T-helper 1 cell treated with Interleukin-12 subunit alpha and Interleukin-12 subunit beta and Interleukin-4 antibody, amounts not matched to agents 30 μg/mL and 1 μg/mL, for 36 hours (primary cell): ENCODE measurements around the gene CRLF1.
"Not testable (repeated sequence)": the region's sequence is repeated elsewhere in the genome, so short reads cannot be mapped to it uniquely, and the experiment has no call there.

ENCODE experiments used
- H3K27ac Mint-ChIP-seq: one replicate; pipeline ENCODE4 v1.8.0; 2021; ENCODE audit warnings: mild to moderate bottlenecking, mixed read lengths
- H3K27me3 Mint-ChIP-seq: one replicate; pipeline ENCODE4 v1.8.0; 2021; ENCODE audit warnings: low read depth, mixed read lengths
- H3K36me3 Mint-ChIP-seq: one replicate; pipeline ENCODE4 v1.8.0; 2021; ENCODE audit warnings: low read depth, mixed read lengths
- H3K4me1 Mint-ChIP-seq: one replicate; pipeline ENCODE4 v1.8.0; 2021; ENCODE audit warnings: low read depth, mixed read lengths
- H3K4me3 Mint-ChIP-seq: one replicate; pipeline ENCODE4 v1.8.0; 2021; ENCODE audit warnings: mild to moderate bottlenecking, moderate library complexity, mixed read lengths
- H3K9me3 Mint-ChIP-seq: one replicate; pipeline ENCODE4 v1.8.0; 2021; ENCODE audit warnings: mixed read lengths

Gene CRLF1

DNA sequence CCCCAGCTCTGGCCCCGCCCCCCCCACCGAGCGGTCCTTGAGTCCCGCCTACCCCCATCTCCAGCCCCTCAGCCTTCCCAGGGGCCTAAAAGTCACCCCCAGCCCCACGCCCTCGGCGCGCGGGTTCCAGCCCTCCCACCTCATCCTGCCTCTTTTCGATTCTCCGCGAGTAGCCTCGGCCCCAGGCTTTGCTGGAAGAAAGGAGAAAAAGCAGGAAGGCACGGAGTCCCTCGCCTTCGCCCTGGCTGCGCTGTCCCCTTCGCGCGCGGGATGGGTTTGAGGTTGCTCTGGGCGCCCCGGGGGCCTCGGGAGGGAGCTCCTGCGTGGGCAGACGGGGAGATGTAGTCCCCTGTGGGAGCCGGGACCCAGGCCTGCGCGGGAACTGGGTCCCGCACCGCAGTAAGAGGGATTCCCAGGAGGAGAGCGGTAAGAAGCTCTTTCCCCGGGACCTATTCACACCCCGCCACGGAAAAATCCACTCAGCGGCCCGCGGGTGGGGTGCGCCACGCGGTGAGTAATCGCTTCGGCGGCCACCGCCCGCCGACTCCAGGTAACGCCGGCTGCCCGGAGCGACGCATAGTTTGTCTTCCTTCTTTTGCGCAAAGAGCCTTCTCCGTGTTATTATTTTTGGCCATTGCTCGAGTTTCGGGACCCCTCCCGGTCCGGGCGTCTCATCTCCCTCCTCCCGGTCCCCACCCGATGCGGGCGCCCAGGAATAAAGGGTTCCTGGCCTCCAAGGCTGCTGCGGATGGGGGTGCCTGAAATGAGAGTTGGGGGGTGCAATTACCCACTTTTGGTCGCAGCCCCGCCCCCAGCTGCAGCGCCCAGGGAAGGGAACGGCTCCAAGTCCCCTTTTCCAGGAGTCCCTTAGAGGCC lies 865 bp upstream of the CRLF1 start:
- Mint-ChIP-seq H3K4me3 (no peak overlapping the region), H3K9me3 (no peaks in the 10 kb centered on the region), H3K27me3 (peaks cover 75% of the 10 kb centered on the region), H3K36me3 (no peaks in the 10 kb centered on the region), H3K27ac (no peak overlapping the region), H3K4me1 (peaks cover 9% of the 10 kb centered on the region)

DNA sequence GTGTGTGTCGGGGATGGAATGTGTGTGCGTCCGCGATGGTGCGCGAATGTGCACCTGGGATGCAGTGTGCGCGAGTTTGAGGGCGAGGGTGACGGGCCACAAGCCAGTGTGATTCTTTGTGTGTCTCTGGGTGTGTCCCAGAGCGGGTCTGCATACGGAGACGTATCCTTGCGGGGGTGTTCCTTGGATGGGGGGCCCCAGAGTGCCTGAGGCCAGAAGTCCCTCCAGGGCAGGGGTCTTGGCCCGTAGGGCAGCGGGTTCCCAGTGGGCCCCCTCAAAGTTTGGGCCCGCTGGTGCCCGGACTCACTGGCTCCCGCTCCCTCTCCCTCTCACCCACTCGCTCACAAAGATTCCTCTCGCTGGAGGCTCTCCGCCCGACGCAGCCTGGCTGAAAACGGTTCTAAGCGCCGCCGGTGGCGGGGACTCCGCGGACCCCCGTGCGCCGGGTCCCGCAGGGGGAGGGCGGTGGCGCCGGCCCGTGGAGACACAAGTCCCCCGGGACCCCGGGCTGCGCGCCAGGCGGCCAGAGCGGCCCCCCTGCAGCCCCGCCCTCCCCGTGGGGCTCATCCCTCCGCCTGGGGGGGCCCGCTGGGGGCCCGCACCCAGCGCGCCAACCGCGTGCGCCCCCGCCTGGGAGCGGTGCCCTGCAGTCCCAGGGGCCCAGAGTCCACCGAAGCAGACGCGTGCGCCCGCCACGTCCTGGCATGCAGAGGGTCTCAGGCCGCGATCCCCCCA lies 886 bp downstream of the CRLF1 start:
- Mint-ChIP-seq H3K27ac (no peak overlapping the region), H3K36me3 (no peaks in the 10 kb centered on the region), H3K4me1 (peaks cover 1% of the 10 kb centered on the region), H3K4me3 (no peak overlapping the region), H3K27me3 (peaks cover 70% of the 10 kb centered on the region), H3K9me3 (no peaks in the 10 kb centered on the region)

DNA sequence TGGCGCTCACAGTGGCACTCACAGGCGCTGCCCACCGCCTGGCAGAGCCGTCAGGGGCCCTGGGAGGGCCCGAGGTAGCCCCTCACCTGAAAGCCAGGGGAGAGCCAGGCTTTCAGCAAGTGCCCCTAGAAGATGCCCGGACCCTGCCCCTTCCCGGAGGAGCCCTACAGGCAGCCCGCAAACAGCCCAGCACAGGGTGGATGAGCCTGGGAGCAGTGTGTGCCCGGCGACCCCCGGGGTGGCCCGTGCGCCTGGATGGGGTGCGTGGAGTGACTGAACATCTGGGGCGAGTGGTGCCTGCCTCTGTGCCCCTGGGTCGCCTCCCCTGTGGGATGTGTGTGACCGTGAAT lies 1.4 kb downstream of the CRLF1 start:
- Mint-ChIP-seq H3K36me3 (no peaks in the 10 kb centered on the region), H3K27me3 (peaks cover 67% of the 10 kb centered on the region), H3K9me3 (no peaks in the 10 kb centered on the region), H3K4me1 (peaks cover 1% of the 10 kb centered on the region), H3K27ac (no peak overlapping the region), H3K4me3 (no peak overlapping the region)

GRCh38 chr19:18604820-18605159 lies 1.8 kb downstream of the CRLF1 start:
- peaks cover 1% of the 10 kb centered on the region for H3K4me1 Mint-ChIP-seq
- H3K27ac Mint-ChIP-seq, result no peak overlapping the region
- no peaks in the 10 kb centered on the region for H3K36me3 Mint-ChIP-seq
- H3K4me3 Mint-ChIP-seq, result no peak overlapping the region
- peaks cover 64% of the 10 kb centered on the region for H3K27me3 Mint-ChIP-seq
- no peaks in the 10 kb centered on the region for H3K9me3 Mint-ChIP-seq

DNA sequence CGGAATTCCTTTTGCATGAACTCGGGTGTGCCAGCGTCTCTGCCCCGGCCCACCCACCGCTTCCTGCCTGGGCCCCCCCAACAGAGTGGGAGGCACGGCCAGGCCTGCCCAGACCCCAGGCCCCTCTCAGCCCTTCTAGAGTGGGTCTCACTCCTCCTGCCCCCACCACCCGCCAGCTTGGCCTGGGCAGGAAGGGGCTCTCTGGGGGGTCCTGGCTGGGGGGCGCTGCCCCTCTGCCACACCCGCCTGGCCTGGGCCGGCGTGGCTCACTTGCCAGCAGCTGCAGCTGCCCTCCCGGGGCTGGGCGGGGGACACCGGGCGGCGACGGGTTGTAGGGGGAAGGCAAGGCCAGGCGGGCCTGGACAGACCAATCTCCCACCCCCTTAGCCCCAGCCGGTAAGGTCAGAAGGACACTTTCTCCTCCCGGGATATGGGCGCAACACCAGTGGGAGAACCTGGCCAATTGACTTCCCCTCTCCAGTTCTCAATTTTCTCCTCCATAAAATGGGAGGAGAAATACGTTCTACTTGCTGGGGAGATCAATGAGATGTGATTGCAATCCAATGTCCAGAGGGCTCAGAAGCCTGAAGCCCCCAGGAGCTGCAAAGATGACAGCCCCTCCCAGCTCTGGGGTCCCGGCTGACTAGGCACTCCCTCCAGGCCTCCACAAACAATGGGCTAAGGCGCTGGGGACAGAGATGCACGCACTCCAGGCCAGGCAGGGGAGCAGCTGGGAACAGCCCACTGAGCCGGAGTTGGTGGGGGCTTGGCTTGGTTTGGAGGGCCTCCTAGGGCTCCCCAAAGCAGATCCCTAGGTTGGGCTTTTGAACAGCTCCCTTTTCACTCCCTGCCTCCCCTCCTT lies 2.4 kb downstream of the CRLF1 start:
- peaks cover 1% of the 10 kb centered on the region for H3K4me1 Mint-ChIP-seq
- no peaks in the 10 kb centered on the region for H3K9me3 Mint-ChIP-seq
- no peaks in the 10 kb centered on the region for H3K36me3 Mint-ChIP-seq
- H3K27ac Mint-ChIP-seq, result no peak overlapping the region
- no peak overlapping the region for H3K4me3 Mint-ChIP-seq
- peaks cover 58% of the 10 kb centered on the region for H3K27me3 Mint-ChIP-seq

DNA sequence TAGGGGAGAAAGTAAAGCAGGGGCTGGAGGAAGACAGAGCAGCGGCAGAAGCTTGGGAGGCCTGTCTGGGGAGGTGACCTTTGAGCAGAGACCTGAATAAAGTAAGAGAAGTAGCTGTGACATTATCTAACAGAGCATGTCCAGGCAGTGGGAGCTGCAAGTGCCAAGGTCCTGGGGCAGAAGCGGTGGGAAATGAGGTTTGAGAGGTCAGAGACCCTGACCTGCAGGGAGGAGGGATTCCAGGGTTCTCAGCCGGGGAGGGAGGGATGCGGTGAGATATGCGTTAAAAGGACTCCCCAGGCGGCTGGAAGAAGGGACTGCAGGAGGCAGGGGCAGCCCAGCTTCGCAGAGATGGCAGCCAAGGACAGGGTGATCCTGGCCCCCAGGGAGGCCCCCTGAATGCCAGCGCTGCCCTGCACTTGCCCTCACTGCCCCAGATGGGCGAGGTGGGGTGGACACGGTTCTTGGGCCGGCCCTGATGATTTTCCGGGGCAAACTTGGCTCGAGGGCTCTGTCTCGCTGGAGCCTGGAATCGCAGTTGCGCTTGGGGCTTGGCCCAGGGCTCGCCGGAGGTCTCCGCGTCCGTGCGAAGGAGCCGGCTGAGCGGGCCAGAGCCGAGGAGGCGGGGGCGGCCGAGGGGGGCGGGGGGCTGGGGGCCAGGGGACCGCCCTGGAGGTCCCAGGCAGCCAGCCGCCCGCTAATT lies 3.2 kb downstream of the CRLF1 start:
- peaks cover 1% of the 10 kb centered on the region for H3K4me1 Mint-ChIP-seq
- H3K27me3 Mint-ChIP-seq, result peaks cover 53% of the 10 kb centered on the region
- H3K4me3 Mint-ChIP-seq, result no peak overlapping the region
- H3K36me3 Mint-ChIP-seq, result no peaks in the 10 kb centered on the region
- no peaks in the 10 kb centered on the region for H3K9me3 Mint-ChIP-seq
- H3K27ac Mint-ChIP-seq, result no peak overlapping the region

DNA sequence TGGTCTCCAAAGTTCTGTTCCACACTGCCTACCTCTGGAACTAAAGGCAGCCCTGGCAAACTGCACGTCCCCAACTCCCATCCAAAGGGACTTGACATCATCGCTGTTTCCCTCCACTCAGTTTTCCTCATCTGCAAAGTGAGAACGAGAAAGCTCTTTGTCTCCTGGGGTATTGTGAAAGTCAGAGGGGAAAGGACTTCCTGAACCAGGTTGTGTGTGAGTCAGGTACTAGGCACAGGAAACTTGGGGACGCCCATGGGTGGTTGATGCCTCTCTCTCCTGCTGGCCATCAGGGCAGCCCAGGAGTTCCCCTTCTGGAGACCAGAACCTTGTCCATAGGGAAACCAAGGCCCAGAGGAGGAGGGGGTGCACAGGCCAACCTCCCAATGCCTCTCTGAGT lies 4.7 kb downstream of the CRLF1 start:
- H3K4me3 Mint-ChIP-seq, result no peak overlapping the region
- no peak overlapping the region for H3K27ac Mint-ChIP-seq
- H3K36me3 Mint-ChIP-seq, result no peaks in the 10 kb centered on the region
- peaks cover 1% of the 10 kb centered on the region for H3K4me1 Mint-ChIP-seq
- H3K27me3 Mint-ChIP-seq, result peaks cover 37% of the 10 kb centered on the region
- no peaks in the 10 kb centered on the region for H3K9me3 Mint-ChIP-seq

DNA sequence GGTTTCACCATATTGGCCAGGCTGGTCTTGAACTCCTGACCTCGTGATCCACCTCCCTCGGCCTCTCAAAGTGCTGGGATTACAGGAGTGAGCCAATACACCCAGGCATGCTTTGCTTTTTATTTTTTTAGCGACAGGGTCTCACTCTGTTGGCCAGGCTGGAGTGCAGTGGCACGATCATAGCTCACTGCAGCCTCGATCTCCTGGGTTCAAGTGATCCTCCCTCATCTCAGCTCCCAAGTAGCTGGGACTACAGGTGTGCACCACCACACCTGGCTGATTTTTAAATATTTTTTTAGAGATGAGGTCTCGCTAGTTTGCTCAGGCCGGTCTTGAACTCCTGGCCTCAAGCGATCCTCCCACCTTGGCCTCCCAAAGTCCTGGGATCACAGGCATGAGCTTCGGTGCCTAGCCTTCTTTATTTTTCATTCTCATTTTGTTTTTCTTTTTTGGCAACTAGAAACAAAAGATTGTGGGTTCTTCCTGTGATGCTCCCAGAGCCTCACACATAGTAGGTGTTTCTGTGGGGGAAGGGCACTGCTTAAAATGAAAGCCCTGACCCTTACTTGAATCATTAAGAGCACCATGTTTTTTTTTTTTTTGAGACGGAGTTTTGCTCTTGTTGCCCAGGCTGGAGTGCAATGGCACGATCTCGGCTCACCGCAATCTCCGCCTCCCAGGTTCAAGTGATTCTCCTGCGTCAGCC lies 5.8 kb downstream of the CRLF1 start:
- H3K4me3 Mint-ChIP-seq, H3K36me3 Mint-ChIP-seq, H3K4me1 Mint-ChIP-seq, H3K9me3 Mint-ChIP-seq, H3K27ac Mint-ChIP-seq: not testable (repeated sequence)
- H3K27me3 Mint-ChIP-seq, result peaks cover 40% of the 10 kb centered on the region

- H3K36me3 Mint-ChIP-seq, result peaks cover 2% of the 10 kb centered on the region
- H3K4me3 Mint-ChIP-seq, result no peak overlapping the region
- no peaks in the 10 kb centered on the region for H3K9me3 Mint-ChIP-seq
- peaks cover 7% of the 10 kb centered on the region for H3K4me1 Mint-ChIP-seq
- peaks cover 36% of the 10 kb centered on the region for H3K27me3 Mint-ChIP-seq
- H3K27ac Mint-ChIP-seq, result no peak overlapping the region
These were observed 7.1 kb downstream of the CRLF1 start for GRCh38 chr19:18599485-18599884.

- Mint-ChIP-seq H3K4me3 (no peak overlapping the region), H3K27ac (no peak overlapping the region), H3K36me3 (peaks cover 2% of the 10 kb centered on the region), H3K27me3 (peaks cover 29% of the 10 kb centered on the region), H3K9me3 (no peaks in the 10 kb centered on the region), H3K4me1 (peaks cover 11% of the 10 kb centered on the region)
These were observed 8.6 kb downstream of the CRLF1 start for GRCh38 chr19:18597809-18598660.

DNA sequence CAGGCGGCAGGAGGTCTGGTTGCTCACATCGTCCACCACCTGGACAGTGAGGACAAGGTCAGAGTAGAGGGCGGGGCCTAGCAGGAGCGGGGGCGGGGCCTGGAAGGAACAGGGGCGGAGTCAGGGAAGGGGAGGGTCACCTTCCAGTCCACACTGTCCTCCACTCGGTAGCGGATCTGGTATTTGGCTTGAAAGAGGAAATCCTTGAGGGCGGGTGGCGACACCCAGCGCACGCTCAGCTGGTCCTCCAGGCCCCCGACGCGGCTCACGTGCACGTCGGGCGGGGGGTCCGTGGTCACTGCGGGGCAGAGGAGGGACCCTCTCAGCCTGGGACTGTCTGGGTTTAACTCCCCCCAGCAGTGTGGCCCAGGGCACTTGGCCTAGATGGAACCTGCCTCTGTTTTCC lies 9.8 kb downstream of the CRLF1 start:
- H3K27me3 Mint-ChIP-seq, result peaks cover 19% of the 10 kb centered on the region
- no peaks in the 10 kb centered on the region for H3K9me3 Mint-ChIP-seq
- H3K4me3 Mint-ChIP-seq, result no peak overlapping the region
- peaks cover 10% of the 10 kb centered on the region for H3K4me1 Mint-ChIP-seq
- no peak overlapping the region for H3K27ac Mint-ChIP-seq
- peaks cover 2% of the 10 kb centered on the region for H3K36me3 Mint-ChIP-seq

DNA sequence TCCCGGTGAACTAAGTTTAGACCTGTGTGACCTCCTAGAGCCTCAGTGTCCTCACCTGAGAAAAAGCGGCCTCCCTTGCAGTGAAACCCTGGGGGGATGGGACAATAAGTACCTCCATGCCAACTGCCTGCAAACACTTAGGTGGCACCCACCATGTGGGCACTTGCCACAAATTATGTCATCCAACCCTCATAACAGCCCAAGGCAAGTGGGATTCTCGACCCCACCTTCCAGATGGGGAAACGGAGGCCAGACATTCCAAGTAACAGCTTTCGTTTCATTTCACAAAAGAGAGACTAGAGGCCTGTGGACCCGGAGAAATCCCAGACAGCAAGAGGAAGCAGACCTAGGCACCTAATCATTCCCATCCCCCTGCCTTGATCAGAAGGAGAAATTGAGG lies 11.1 kb downstream of the CRLF1 start:
- H3K27ac Mint-ChIP-seq, result no peak overlapping the region
- H3K27me3 Mint-ChIP-seq, result peaks cover 16% of the 10 kb centered on the region
- peaks cover 13% of the 10 kb centered on the region for H3K4me1 Mint-ChIP-seq
- no peak overlapping the region for H3K4me3 Mint-ChIP-seq
- H3K9me3 Mint-ChIP-seq, result no peaks in the 10 kb centered on the region
- peaks cover 7% of the 10 kb centered on the region for H3K36me3 Mint-ChIP-seq

- Mint-ChIP-seq H3K27me3 (peaks cover 16% of the 10 kb centered on the region), H3K9me3 (no peaks in the 10 kb centered on the region), H3K4me1 (peaks cover 16% of the 10 kb centered on the region), H3K27ac (no peak overlapping the region), H3K4me3 (peak overlapping the region; percentile 72), H3K36me3 (peaks cover 9% of the 10 kb centered on the region)
These were observed 11.7 kb downstream of the CRLF1 start for GRCh38 chr19:18594824-18595373.
